Measurements from ENCODE around the gene C6orf141.

C6orf141 gene

GRCh38 chr6:49546331-49546730, 4.1 kb upstream of the C6orf141 start:
- TF ChIP-seq, protein P1, sequence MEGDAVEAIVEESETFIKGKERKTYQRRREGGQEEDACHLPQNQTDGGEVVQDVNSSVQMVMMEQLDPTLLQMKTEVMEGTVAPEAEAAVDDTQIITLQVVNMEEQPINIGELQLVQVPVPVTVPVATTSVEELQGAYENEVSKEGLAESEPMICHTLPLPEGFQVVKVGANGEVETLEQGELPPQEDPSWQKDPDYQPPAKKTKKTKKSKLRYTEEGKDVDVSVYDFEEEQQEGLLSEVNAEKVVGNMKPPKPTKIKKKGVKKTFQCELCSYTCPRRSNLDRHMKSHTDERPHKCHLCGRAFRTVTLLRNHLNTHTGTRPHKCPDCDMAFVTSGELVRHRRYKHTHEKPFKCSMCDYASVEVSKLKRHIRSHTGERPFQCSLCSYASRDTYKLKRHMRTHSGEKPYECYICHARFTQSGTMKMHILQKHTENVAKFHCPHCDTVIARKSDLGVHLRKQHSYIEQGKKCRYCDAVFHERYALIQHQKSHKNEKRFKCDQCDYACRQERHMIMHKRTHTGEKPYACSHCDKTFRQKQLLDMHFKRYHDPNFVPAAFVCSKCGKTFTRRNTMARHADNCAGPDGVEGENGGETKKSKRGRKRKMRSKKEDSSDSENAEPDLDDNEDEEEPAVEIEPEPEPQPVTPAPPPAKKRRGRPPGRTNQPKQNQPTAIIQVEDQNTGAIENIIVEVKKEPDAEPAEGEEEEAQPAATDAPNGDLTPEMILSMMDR (IDR thresholded peaks at IDR 0.05; ENCODE audit: low read depth, low read length), result no peak
- no peak overlapping the region for H3K4me3 ChIP-seq (replicated peaks in 1 of 2; ENCODE audit: low read depth in 2 of 2, low read length in 2 of 2)
- DNase-seq (ENCODE audit: low read depth in 2 of 2), result no peak

GRCh38 chr6:49548613-49549304, 1.7 kb upstream of the C6orf141 start:
- no peak for DNase-seq (ENCODE audit: low read depth in 2 of 2)
- TF ChIP-seq, protein P1 (IDR thresholded peaks at IDR 0.05; ENCODE audit: low read depth, low read length), result peak; percentile 13

GRCh38 chr6:49549691-49550491, 577 bp upstream of the C6orf141 start:
- TF ChIP-seq, protein P1 (IDR thresholded peaks at IDR 0.05; ENCODE audit: low read depth, low read length), result no peak
- no peak for DNase-seq (ENCODE audit: low read depth in 2 of 2)
- H3K4me3 ChIP-seq (replicated peaks in 1 of 2; ENCODE audit: low read depth in 2 of 2, low read length in 2 of 2), result peak overlapping the region; percentile 48 to 53

More at GRCh38 chr6:49548613-49549304, 1.7 kb upstream of the C6orf141 start:
- H3K4me3 ChIP-seq (replicated peaks in 1 of 2; ENCODE audit: low read depth in 2 of 2, low read length in 2 of 2), result no peak overlapping the region

DNA sequence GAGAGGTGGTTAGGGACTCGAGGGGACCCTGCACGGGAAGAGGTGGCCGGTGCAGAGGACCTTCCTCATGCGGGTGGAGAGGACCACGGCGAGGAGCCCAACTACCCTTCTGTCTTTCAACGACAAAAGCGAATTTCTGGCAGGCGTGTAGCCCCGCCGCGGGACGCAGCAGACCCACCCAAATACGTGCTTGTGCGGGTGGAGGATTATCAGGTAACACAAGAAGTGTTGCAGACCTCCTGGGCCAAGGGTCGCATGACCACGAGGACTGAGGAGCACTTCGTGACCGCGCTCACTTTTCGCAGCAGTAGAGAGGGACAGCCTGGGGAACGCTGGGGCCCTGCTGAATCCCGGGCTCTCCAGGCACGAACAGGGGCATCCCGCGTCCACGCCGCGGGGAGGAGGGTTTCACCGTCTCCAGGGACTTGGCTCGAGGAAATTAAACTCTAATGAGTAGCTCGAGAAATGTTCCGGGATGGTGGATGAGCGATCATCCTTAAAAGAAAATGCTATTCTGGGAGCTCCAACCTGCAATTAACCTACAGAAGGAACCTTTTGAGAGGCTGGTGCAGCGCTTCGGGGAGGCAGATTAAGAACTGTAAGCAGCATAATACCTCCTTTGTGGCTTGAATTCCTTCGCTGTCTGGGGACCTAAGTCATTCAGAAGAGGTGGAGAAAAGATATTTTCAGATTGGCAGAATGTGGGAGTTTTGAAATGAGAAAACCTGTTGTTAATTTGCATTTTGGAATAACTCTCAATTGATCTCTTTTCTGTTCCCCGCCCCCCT, 804 bp downstream of the C6orf141 start:
- peak in 1 of 2 donors; percentile 24 for DNase-seq (ENCODE audit: low read depth in 2 of 2)
- peak overlapping the region; percentile 48 to 53 for H3K4me3 ChIP-seq (replicated peaks in 1 of 2; ENCODE audit: low read depth in 2 of 2, low read length in 2 of 2)
- TF ChIP-seq, protein P1 (IDR thresholded peaks at IDR 0.05; ENCODE audit: low read depth, low read length), result no peak

GRCh38 chr6:49551866-49552129, 1.3 kb downstream of the C6orf141 start:
- no peak for DNase-seq (ENCODE audit: low read depth in 2 of 2)

GRCh38 chr6:49552596-49552995, 2.1 kb downstream of the C6orf141 start:
- no peak for DNase-seq (ENCODE audit: low read depth in 2 of 2)
- no peak overlapping the region for H3K4me3 ChIP-seq (replicated peaks in 1 of 2; ENCODE audit: low read depth in 2 of 2, low read length in 2 of 2)
- TF ChIP-seq, protein P1 (IDR thresholded peaks at IDR 0.05; ENCODE audit: low read depth, low read length), result no peak

More at GRCh38 chr6:49551866-49552129, 1.3 kb downstream of the C6orf141 start:
- TF ChIP-seq, protein P1 (IDR thresholded peaks at IDR 0.05; ENCODE audit: low read depth, low read length), result no peak
- H3K4me3 ChIP-seq (replicated peaks in 1 of 2; ENCODE audit: low read depth in 2 of 2, low read length in 2 of 2), result peak overlapping the region; percentile 48 to 53

All from cardiac fibroblast (primary cell).